Neural crest cell (in vitro differentiated cells): Measurements from ENCODE around the gene SYTL3. TPM values are rescaled to one million over a fixed set of nuclear protein-coding genes. Genes with fewer than 3 reads are reported as not detected.

Experiments used
- DNase-seq: peaks from one replicate; pipeline ENCODE4 v3.0.0; 2021; ENCODE audit warnings: low read depth, mixed read lengths, low spot score
- H3K27ac Mint-ChIP-seq: one replicate; pipeline ENCODE4 v1.8.0; 2021; ENCODE audit warnings: mild to moderate bottlenecking, mixed read lengths; ENCODE audit not compliant: unreplicated experiment
- H3K27me3 Mint-ChIP-seq: 2 replicates; pipeline ENCODE4 v1.8.0; 2021; ENCODE audit warnings: low read depth, mild to moderate bottlenecking, mixed read lengths
- H3K36me3 Mint-ChIP-seq: 2 replicates; pipeline ENCODE4 v1.8.0; 2021; ENCODE audit warnings: low read depth, mild to moderate bottlenecking, mixed read lengths
- H3K4me1 Mint-ChIP-seq: 2 replicates; pipeline ENCODE4 v1.8.0; 2021; ENCODE audit warnings: mixed read lengths
- H3K4me3 Mint-ChIP-seq: one replicate; pipeline ENCODE4 v1.8.0; 2021; ENCODE audit warnings: mild to moderate bottlenecking, mixed read lengths
- H3K9me3 Mint-ChIP-seq: 2 replicates; pipeline ENCODE4 v1.8.0; 2021; ENCODE audit warnings: mixed read lengths
- CTCF ChIP-seq: fragments of 200-600 bp; sonication (generic); conservative IDR thresholded peaks from 2 replicates; pipeline ENCODE4 v1.5.0; 2021; ENCODE audit warnings: antibody characterized with exemption, mild to moderate bottlenecking
- total RNA-seq: library from RNA; stranded (reverse); gene quantifications from 2 replicates; pipeline ENCODE4 v1.2.1, GENCODE V29; 2021

The SYTL3 gene
- total RNA-seq, 1 donor from 2014 or later = 0.28 TPM

DNA sequence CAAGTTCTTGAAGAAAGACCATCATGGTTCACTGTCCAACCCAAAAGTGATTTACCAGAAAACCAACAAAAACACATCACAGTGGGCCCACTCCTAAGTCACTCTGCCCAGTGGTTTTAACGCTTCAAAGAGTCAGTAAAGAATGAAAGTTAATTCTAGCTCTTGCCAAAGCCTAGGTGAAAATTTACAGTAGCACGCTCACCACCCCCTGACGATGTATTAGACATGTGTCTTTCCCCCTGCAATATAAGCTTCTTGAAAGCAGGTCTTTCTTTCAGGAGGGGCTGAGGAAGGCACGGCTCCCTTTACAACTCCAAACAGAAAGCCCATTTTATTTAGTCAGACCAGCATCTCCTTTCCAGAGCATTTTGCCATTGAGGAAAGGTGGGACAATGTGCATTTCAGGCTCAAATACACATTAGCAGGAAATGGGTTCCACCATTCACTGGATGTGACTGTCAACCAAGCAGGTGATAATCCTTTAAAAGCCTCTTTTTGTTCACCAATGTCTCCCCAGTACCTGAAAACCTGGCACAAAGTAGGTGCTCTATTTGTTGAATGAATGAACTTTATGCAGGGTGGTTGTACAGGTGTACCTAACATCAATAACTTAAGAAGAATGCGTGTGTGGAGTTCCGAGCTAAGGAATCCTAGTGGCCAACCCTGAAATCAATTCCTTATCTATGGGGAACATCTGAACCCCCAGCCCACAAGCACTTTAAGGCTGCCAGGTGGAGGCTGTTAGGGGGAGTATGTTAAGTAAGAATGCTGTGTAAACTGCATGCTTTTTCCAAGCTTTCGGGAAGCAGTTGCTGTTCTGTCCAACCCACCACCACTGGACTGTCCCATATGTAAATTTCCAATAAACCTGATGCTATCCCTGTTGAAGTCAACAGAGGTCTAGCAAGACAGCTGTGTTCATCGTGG, 157.9 kb downstream of the SYTL3 start:
- no peak for DNase-seq
- H3K36me3 Mint-ChIP-seq = peaks cover 2% of the 10 kb centered on the region
- H3K4me3 Mint-ChIP-seq = no peak overlapping the region
- peaks cover 40% of the 10 kb centered on the region for H3K4me1 Mint-ChIP-seq
- H3K27me3 Mint-ChIP-seq = no peaks in the 10 kb centered on the region
- no peak overlapping the region for H3K27ac Mint-ChIP-seq
- no peaks in the 10 kb centered on the region for H3K9me3 Mint-ChIP-seq
- TF ChIP-seq CTCF = no peak

DNA sequence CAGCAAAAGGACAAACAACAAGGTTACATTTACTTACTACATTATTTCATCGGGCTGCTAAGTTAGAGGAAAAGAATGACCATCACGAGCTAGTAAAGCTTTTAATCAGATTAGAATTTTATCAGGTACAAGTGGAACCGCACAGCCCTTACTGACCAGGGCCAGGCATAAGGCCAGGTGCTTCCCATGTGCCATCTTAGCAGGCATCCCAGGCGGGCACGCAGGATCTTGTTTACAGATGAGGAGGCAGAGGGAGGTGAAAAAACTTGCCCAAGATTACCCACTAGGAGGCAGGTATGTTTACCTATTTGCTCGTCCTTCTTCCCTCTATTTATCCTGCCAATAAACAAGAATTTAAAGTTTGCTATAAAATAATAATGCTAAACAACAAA, 158.6 kb downstream of the SYTL3 start:
- Mint-ChIP-seq H3K36me3 (peaks cover 8% of the 10 kb centered on the region), H3K27ac (no peak overlapping the region), H3K4me3 (no peak overlapping the region), H3K27me3 (no peaks in the 10 kb centered on the region), H3K9me3 (no peaks in the 10 kb centered on the region), H3K4me1 (peaks cover 42% of the 10 kb centered on the region)
- no peak for TF ChIP-seq CTCF
- no peak for DNase-seq

GRCh38 chr6:158808941-158809678, 159.3 kb downstream of the SYTL3 start:
- Mint-ChIP-seq H3K4me3 (no peak overlapping the region), H3K27ac (peak overlapping the region; percentile 29), H3K4me1 (peaks cover 41% of the 10 kb centered on the region), H3K36me3 (peaks cover 10% of the 10 kb centered on the region), H3K27me3 (no peaks in the 10 kb centered on the region), H3K9me3 (no peaks in the 10 kb centered on the region)
- TF ChIP-seq CTCF = no peak
- no peak for DNase-seq

DNA sequence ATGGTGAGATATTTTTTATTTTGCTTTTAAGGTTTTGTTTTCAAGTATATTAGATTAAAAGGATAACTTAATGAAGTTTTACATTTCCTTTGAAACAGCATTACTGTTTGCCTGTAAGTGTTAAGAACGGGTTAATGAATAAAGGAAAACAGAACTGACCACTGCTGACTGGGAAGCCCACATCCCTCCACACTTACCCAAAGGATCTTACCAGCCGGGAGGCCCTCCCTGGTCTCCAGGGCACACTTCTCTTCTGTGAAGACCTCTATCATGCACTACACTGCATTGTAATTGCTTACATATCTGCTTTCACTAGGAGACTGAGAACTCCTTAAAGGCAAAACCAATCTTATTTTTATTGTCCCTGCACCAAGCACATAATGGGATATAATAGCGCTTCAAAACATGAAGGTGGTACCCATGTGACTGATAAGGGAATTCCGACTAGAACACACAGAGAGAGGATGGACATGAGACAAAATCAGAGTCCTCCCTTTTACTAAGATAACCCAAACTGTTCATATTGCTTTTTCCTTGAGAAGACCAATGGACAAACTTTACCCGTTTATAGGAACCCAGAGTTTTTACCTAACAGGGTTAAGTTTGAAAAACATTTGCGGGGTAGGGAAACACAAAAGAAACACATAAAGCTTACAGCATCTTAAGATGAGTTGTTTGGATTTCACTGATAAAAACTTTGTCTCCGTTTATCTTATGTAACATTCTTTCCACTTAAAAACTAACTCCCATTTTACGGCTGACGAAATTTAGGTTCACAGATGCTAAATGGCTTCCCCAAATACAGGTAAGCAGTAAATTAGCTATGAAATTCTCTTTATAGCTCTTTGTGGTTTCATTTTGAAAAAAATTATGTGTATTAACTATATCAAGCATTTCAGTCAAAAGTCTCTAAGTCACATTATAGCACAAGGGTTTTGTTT, 160.6 kb downstream of the SYTL3 start:
- DNase-seq = no peak
- Mint-ChIP-seq H3K27me3 (no peaks in the 10 kb centered on the region), H3K27ac (no peak overlapping the region), H3K4me1 (peaks cover 43% of the 10 kb centered on the region), H3K36me3 (peaks cover 14% of the 10 kb centered on the region), H3K9me3 (no peaks in the 10 kb centered on the region), H3K4me3 (no peak overlapping the region)
- TF ChIP-seq CTCF = no peak

GRCh38 chr6:158812611-158813010, 162.8 kb downstream of the SYTL3 start:
- DNase-seq = no peak
- Mint-ChIP-seq H3K9me3 (no peaks in the 10 kb centered on the region), H3K36me3 (peaks cover 14% of the 10 kb centered on the region), H3K4me1 (peaks cover 59% of the 10 kb centered on the region), H3K4me3 (no peak overlapping the region), H3K27ac (no peak overlapping the region), H3K27me3 (no peaks in the 10 kb centered on the region)
- TF ChIP-seq CTCF = no peak
